HTR-8/SVneo (cell line): ENCODE results near the gene EDAR.

Experiments
- DNase-seq: peaks from one replicate; pipeline ENCODE4 v3.0.0; 2011; ENCODE audit warnings: low spot score, mixed read lengths; ENCODE audit not compliant: insufficient read length
- FAIRE-seq: peaks from 2 replicates; lab custom pipeline; 2011; peaks lifted over from hg19 to GRCh38; lab: Jason Lieb, UNC

EDAR gene

DNA sequence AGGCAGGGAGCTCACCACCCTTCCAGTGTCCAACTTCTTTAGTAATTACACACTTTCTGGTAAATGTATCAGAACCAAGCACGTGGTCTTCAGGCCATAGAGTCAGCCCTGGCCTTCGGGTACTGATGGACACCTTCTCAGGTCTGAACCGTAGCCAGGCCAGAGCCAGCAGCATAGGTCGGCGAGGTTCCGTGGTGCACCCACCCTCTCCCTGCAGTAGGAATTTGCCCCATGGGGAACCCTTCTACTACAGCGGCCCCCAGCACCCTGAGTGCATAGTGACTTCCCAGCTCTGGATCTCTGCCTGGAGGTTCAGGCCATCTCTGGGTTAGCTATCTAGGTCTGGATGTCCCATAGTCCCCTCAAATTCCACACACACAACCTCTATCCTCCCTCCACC is 61.6 kb downstream of the EDAR start:
- FAIRE-seq (no peak), DNase-seq (no peak)

DNA sequence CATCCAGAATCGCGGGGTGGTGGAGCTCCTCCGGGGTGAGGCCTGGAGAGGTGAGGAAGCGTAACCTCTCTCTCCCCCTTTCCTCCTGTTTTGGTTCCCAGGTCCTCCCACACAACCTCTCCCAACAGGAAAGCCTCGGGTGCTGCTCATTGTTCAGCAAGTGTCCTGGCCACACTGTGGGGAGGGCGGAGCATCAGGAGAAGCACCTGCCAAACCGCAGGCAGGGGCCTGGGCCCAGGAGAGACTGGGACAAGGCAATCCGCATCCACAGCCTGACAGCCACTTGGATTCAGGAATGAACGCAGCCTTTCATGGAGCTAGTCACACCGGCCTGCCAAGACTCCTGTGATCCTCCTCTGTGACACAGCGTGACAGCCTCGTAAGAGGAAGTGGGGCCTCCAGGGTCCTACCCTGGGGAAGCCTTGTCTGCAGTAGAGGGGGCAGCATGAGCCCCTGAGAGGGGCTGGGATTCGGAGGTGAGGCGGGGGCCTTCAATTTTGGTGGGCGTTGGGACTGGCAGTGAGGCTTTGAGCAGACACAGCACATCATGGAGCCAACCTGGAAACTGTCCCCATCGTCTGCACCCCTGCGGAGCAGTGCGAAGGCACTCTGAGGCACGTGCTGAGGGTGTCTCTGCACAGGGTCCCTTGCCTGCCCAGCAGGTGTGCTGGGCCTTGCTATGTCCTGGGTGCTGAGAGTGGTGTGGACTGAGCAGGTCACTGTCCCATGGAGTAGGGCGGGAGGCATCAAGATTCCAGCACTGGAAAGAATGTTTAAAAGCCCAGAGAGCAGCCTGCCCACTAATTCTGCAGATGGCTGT is 62.2 kb downstream of the EDAR start:
- no peak for FAIRE-seq
- DNase-seq, result no peak

DNA sequence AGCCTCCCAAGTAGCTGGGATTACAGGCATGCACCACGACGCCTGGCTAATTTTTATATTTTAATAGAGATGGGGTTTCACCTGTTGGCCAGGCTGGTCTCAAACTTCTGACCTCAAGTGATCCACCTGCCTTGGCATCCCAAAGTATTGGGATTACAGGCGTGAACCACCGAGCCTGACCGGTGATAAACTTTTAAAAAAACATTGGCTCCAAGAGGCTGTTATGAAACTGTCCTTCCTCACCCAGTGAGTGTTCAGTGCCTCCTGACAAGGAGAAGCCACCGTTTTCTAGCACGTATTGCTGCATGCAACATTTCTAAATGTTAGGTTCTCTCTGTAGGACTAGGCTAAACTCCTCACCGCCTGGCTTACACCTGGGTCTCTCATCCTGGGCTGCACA is 63.3 kb downstream of the EDAR start:
- no peak for FAIRE-seq
- no peak for DNase-seq

DNA sequence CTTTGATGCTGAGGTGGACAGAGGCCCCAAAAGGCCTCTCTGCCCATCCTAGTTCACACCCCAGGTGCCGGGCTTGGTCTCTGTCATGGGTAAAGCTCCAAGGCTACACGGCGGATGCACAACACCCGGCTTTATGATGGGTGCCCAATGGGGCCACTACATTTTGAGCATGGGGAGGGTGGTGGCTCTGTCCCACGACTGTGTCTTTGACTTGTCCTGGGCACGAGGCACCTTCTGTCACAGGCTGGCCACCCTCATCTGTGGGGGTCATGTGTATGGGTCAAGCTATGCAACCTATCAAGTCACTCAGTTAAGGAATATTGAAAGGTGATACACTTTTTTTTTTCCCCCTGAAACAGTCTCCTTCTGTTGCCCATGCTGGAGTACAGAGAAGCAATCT is 63.7 kb downstream of the EDAR start:
- no peak for DNase-seq
- no peak for FAIRE-seq

GRCh38 chr2:108924580-108925251 is 64.3 kb downstream of the EDAR start:
- no peak for FAIRE-seq
- no peak for DNase-seq

DNA sequence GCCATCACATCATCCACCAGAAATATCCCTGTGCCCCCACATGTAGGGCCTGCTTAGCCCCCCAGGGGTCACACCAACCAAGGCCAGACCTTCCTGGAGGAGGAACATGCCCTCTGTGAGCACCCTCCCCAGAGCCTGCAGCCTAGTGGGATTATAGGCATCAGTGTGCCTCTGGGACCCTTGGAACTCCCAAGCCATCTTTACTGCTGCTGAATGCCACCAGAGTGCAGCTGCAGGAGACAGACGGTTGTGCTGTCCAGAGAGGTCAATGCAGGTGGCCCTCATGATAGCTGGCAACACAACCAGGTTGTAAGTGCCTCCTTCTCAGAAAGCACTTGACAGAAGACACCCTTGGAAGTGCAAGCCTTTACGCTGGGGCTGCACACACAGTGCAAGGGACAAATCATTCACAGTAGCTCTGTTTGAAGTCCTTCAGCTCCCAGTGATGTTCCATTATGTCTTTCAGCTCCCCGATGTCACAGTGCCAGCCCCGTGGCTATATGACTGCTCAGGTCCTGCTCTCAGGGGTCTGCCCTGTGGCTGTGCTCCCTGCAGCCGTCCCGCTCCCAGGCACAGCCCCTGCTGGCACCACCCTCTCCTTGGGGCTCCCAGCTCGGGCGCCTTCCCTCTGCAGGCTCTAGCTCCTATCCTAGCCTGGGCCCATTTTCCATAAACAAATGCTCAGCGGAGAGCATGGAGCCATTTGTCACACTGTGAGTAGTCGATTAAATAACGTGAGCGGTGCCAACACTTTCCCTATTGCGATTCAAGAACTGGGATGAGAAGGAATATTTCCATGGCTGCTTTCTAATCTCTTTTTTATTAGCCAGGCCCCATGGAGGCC is 65.1 kb downstream of the EDAR start:
- FAIRE-seq, result no peak

DNA sequence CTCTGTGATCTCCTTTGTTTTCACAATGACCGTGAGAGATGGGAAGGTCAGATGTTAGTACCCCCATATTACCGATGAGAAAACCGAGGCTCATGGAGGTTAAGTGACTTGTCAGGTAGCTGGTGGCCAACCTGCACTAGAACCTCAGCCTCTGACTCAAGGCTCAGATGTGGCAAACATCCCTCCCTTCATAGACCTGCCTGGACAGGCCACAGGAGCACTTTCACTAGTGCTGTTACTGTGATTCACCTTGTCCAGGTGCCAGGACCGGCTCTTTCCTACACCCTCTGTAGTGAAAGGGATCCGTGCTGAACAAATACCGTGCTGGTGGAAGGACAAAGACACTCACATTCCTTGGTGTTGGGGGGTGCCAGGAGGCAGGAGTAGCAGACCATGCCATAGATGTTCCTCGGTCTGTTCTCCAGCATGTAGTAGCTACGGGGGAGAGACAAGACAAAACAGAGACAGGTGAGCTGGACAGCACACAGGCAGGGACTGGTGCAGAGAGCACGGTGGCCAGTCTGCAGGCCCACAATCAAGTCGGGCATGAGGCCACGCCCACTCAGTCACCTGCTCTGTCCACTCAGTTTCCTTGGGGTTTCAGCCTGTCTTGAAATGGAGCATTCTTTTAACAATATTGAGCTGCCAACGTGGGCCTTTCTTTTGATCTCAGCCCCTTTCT is 65.9 kb downstream of the EDAR start:
- no peak for DNase-seq
- no peak for FAIRE-seq

More for the DNA sequence above, 65.1 kb downstream of the EDAR start:
- no peak for DNase-seq

GRCh38 chr2:108922141-108922915 is 66.7 kb downstream of the EDAR start:
- no peak for DNase-seq

DNA sequence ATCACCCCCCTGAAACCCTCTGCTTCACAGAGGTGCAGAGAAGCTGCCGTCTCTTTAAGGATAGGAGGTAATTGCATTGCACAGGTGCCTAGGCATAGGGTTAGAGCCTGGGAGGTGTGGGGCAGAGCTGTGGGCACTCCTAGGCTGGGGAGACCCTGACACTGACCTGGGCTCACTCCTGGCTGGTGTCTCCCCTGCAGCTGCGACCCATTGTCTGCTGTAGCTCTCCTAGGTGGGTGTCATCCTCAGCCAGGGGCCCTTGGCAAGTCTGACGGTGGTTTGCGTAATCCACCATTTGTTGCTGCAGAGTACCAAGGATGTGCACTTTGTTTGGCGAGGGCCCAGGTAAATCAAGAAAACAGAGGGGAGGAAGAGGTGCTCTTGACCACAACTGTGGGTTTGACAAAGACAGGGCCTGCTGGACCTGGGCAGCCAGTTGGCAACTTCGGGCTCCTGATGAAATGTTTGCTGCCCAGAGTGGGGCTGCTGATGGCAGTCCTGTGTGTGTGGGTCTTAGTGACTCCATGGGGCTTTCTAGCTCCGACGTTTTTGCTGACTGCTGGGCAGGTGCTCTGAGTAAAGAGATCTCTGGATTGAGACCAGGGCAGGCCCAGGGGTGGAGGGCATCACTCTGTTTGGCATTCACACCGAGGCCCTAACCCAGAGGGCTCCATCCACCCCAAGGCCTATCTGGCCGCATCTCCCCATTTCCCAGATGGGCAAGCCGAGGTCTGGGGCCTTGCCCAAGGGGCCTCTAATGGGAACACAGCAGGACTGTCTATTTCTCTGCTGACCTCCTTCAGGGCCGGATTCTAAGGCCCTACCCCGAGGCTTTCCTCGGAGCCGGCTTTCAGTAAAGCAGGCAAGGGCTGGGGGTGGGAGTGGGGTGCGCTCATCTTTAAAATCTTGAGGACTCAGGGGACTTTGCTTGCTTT is 67.7 kb downstream of the EDAR start:
- FAIRE-seq (no peak), DNase-seq (no peak)

More at GRCh38 chr2:108922141-108922915, 66.7 kb downstream of the EDAR start:
- no peak for FAIRE-seq

- DNase-seq, result no peak
- no peak for FAIRE-seq
Measured at GRCh38 chr2:108920686-108921085, 68.3 kb downstream of the EDAR start.

GRCh38 chr2:108919571-108920373 is 69.2 kb downstream of the EDAR start:
- no peak for DNase-seq
- no peak for FAIRE-seq

DNA sequence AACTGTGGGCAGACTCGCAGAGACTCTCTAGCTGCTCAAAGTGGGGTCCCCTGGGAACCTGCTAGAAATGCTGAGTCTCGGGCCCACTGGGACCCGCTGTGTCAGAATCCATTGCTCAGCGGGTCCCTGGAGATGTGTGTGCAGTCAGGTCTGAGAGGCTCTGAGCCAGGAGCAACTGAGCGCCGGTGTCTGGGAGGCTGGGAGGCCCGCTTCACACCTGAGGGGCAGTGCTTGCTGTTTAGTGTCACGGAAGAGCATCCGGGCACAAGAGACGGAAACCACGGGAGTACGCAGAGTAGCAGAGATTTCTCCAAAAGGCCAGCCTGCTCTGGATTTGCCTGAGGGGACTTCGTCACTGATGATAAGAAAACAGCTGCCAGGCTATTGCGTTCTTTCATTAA is 70.1 kb downstream of the EDAR start:
- no peak for FAIRE-seq
- no peak for DNase-seq

GRCh38 chr2:108918156-108918874 is 70.7 kb downstream of the EDAR start:
- FAIRE-seq, result no peak
- DNase-seq, result no peak

GRCh38 chr2:108917526-108917925 is 71.5 kb downstream of the EDAR start:
- FAIRE-seq, result no peak
- no peak for DNase-seq

GRCh38 chr2:108916796-108917421 is 72.1 kb downstream of the EDAR start:
- no peak for DNase-seq
- no peak for FAIRE-seq

DNA sequence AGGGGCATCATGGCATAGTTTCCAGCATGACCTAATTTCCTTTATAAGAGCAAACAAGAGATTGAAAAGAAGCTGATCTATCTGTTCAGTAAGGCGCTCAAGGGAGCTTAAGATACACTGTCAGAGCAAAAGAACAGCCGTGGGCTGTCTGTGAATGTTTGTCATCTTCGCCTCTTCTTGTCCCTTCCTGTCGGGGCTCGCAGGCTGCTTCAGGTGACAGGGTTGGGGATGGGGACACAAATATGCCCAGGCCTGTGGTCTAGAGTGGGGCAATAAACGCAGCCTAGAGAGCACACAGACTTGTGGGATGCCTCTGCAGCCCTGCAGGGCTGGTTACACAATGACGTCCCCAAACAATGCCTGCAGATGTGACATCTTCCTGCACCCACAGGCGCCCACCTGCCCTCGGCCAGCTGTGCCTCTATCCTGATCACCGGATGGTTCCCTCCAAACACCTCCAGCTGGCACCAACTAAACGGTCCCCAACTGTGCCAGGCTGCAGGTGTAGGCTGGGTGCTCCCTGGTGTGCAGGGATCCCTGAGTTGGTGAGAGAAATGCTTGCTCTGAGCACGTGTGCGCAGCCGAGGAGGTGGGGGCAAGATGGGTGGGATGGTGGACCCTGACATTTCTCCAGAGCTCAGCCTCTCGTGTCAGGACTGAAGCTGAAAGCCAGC is 72.8 kb downstream of the EDAR start:
- DNase-seq, result no peak
- FAIRE-seq, result no peak
